Islet precursor cell (in vitro differentiated cells): Measurements from ENCODE around the gene AQP12A.

Source experiments
- DNase-seq: peaks from one replicate; pipeline ENCODE4 v3.0.0-alpha.2; 2018

The AQP12A gene

DNA sequence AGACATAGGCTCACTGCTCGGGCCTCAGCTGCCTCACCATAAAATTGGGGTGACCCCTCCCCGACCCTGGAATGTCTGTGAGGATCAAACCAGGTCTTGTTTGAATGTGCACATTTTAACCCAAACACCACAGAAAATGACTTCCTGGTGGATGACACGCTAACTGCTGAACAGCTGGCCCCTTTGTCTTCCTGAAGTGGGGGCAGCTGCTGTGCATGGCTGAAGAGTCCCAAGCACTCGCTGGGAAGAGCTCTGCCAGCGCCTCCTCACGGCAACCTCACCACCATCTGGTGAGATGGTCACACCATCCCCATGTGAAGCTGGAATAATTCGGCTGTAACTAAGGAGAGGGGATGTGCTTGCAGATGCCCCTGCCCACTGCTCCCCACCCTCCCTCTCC lies 34.0 kb downstream of the AQP12A start:
- no peak for DNase-seq

DNA sequence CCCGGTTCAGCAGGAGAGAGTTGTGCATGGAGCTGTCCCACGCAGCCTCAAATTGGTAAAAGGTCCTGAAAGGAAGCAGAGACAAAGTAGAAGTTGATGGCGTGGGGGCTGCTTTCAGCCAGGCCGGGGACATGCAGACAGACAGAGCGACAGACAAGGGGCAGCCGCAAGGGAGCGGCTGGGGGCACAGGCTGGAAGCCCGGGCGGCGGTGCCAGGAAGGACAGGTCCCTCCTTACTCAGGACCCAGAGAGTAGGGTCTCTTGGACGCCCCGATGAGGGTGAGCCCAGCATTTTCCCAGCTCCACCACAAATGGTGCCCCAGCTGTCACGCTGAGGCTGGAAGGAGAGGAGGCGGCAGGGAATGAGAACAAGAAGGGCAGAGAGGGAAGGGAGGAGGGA lies 35.2 kb downstream of the AQP12A start:
- DNase-seq = no peak

DNA sequence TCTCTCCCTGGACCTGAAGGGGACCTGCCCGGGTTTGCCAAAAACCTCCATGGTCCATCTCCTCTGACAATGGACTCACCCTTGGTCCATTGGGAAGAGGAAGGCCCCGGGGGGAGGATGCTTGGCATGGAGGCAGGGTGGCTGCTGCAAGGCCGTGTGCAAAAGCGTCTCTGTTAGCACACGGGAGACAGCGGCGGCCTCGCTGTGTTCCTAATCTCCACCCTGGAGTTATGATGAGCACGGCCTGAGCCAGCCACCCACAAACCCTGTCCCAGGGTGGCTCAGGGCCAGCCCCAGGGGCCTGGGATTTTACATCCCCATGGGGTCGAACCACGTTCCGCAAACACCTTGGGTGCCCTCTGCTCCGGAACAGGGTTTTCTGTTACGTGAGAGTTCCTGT lies 35.8 kb downstream of the AQP12A start:
- no peak for DNase-seq

DNA sequence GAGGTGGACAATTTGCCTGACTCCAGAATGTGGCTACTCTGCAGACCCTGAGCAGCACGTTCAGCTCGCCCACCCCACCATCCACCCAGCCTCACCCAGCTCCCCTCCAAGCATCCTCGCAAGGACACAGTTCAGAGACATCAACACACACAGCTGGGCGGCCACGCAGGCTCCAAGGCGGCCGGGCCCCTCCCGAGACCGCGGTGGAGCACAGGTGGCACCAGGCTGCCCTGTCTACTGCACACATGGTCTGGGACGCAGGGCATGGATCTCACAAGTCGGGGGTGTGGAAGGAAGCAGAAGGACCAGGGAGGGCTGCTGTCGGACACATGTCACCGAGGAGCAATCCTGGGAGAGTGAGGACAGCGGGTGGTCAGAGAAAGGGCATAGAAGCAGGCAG lies 36.2 kb downstream of the AQP12A start:
- DNase-seq = no peak

DNA sequence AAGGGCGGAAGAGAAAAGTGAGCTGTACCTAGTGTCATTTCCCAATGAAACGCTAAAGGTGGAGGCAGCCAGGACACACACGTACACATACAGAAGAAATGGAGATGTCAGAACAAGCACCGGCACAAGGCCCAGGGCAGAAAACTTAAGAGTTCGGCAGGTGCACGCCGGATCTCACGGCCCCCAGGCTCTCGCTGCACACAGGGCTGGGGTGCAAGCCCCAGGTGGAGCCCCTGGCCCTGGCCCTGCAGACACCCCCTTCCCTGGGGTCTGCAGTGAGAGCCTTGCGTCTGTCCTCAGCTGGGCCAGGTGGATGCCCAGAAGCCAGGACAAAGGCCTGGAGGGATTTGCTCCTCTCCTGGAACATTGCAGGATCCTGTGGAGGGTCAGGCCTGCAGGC lies 36.7 kb downstream of the AQP12A start:
- DNase-seq = no peak

DNA sequence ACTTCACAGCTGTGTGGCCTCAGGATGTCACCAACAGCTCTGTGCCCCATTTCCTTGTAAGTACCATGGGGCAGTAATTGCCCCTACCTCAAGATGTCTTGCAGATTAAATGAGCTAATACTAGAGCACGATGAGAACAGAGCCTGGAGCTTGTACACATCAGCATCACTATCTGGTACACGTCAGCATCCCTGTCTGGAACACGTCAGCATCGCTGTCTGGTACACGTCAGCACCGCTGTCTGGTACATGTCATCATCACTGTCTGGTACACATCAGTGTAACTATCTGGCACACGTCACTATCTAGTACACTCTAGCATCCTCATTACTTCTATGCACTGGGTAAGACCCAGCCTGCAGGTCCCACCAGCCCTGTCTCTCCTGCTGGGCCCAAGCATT lies 37.2 kb downstream of the AQP12A start:
- DNase-seq = peak; percentile 86

DNA sequence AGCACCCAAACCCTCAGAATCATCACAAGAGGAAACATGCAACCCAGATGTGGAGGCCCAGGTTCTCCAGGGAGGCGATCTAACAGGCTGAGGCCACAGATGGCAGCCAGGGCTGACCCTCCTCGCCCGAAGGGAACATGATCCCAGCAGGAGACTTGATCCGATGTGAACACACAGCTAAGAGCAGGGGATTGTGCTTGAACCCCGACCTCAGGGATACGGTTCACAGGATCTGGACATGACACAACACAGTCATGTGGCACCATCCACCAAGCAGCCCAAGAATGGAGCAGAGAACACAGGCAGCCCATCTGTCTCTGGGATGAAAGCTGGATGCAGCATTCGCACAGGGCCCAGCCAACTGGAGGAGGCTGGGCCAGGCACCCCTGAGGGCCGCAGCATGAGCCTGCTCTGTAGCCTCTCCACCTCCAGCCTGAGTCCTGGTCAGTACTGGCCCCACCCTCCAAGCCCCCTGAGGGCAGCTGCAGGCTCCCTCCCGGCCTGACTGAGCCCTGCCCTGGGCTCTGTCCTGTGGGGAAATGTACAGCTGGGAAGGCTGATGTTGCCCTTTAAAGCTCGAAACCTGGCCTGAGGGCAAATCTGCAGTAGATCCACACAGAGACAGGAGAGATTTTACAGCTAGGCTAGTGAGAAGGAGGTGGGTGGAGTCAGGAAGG lies 39.0 kb downstream of the AQP12A start:
- no peak for DNase-seq

DNA sequence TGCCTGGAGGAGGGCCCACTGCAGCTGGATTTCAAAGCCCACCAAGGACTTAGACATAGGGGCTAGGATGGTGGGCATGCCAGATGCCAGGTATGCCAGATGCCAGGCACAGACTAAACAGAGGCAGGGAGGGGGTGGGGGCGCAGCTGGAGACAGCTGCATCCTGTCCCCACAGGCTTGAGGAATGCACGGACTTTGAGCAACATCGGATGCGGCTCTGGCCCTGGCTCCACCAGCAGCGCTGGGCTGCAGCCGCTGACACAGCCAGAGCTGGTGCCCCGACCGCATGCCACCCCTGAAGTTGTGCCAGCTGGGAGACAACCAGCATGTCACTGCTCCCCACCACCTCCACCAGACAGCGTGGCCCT lies 39.5 kb downstream of the AQP12A start:
- no peak for DNase-seq

DNA sequence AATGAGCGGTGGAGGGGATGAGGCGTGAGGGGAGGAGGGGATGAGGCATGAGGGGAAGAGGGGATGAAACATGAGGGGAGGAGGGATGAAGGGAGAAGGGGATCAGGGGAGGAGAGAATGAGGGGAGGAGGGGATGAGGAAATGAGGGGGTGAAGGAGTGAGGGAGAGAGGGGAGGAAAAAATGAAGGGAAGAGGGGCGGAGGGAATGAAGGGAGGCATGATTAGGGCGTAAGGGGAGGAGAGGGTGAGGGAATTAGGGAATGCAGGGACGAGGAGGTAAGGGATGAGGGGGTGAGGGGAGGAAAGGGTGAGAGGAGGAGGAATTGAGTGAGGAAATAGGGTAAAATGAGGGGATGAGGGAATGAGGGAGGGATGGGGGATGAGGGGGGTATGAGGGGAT lies 40.5 kb downstream of the AQP12A start:
- no peak for DNase-seq

DNA sequence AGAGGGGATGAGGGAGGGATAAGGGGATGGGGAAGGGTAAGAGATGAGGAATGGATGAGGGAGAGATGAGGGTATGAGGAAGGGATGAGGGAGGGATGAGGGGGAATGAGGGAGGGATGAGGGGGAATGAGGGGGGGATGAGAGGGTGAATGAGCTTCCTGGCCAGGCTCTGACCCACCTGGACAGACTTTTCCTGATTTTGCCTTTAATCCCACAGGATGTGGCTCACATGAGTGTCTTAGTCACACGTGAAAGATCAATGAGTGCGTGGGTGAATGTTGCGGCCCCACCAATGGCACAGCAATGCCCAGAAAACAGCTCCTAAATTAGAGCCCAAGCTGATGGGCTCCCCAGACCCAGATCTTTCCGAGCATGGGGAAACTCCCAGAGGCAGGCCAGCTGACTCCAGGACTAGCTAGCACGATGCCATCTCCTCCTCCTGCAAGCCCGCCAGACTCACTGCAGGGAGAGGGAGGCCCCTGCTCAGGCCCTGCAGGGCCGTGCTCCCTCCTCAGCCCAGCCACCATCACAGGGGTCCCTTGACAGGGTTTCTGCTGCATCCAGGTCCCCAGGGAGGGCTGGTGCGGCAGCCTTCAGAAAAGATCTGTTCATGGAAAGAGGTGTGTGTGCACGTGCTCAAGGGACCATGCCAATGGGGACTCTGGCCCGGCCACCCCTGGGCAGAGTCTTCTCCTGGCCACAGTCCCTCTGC lies 41.4 kb downstream of the AQP12A start:
- DNase-seq = no peak

DNA sequence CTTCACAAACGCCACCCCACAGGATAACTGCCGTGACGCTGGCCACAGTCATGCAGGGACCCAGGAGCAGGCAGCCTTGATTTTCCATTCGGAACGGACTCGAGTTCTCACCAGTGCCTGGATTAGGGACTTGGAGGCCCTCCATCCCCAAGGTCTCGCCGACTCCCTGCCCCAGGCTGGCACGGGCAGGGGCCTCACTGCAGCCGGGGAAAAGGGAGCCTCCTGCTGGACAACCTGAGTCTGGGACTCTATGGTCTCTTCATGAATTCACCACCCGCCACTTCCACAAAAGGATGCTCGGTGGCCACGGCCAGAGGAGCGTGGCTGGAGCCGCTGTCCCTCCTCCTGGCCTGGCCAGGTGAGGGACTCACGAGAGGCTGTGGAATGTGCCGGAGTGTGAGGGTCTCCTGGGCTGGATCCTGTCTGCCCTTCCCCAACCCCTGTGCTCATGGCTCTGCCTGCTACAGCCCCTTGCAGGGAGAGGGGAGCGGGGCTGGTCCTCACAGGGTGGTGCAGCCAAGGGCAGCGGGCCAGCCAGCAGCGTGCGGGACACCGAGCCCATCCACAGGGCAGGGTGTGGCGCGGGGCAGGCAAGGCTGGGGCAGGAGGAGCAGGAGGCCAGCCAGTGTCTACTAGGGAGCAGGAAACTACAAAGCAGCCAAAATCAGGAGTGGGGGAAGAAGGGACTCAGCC lies 42.3 kb downstream of the AQP12A start:
- DNase-seq = no peak

DNA sequence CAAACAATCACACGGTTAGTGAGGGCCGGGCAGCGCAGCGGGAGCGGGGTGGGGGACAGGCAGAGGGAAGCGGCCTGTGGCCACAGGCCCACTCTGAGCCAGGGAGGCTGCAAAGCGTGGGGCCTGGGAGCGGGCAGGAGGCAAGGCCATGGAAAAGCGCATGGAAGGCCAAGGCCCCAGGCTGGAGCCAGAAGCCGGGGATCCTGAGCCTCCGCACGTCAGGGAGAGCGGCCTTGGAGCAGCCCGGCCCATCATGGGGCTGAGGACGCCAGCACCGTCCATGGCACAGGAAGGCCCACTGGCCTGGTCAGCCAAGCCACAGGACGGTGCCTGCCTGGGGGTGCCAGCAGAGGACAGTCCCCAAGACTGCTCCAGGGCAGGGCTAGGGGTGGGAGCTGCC lies 43.1 kb downstream of the AQP12A start:
- no peak for DNase-seq

DNA sequence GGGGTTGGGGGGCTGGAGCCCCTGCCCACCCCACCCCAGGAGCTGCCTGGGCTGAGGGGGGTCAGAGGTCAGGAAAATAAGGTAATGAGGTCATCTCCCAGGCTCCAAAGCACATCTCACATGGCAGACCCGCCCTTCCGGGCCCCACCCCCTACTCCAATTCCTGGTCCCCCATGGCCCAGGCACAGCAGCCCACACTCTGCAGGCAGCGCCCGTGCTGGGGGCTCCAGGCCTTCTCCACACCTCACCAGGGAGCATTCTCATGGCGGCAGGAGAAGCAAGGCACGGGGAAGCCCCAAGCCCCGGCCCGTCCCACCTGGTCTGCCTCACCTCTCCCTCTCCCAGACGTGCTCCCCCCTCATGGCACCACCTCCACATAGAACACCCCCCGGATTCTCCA lies 43.8 kb downstream of the AQP12A start:
- DNase-seq = no peak

DNA sequence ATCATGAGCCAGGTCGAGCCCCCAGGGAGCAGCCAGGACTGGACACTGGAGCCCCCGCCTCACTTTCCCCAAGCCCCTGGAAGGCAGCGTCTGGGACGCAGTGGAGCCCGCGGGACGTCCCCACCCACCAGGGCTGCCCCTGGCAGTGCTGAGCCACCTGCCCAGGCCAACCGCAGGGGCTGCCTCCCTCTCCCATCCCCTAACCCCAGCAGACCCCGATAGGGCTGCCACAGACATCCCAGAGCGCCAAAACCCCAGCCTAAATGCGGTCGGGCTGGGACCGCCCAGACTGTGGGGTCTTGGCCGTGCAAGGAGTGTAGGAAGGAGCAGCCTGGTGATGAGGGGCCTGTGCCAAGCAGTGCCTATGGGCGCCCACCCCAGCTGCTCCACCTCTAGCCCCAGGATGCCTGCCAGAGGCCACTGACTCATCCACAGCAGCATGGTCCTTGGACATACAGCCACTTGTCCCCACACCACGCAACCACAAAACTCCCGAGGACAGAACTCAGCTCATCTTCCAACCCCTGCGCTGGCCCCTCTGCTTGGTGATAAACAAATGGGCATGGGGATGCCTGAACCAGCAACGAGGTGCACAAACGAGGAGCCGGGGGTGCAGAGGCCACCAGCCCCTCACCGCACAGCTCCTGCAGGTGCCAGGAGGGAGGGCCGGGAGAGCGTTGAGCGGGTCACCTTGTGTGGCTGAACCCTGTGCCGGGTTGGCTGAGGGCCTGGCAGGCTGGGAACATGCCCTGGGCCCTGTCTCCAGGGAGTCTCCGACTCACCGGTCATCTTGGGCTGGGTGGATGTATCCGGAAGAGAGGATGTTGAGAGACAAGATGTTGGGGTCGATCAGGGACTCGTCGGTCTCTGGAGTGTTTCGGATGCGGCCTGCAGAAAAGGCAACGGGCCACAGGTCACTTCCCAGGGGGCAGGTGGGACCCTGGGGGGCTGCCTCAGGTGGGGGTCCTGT lies 44.9 kb downstream of the AQP12A start:
- DNase-seq = no peak

DNA sequence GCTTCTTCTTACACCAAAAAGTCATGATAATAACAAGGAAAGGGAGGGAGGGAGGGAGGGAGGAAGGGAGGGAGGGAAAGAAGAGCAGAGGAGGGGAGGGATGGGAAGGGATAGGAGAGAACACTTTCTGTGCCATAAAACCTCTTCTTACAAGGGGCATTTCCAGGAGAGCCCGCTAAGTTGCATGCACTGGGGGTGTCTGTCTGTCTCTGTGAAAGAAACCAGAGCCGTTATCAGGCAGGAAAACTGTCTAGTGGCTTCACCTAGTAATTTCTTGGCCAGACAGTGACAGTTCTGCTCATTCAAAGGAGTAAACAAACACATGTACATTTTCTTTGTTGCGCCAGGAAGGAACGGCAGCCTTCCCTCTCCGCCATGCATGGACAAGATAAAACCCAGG lies 45.8 kb downstream of the AQP12A start:
- peak; percentile 64 for DNase-seq

DNA sequence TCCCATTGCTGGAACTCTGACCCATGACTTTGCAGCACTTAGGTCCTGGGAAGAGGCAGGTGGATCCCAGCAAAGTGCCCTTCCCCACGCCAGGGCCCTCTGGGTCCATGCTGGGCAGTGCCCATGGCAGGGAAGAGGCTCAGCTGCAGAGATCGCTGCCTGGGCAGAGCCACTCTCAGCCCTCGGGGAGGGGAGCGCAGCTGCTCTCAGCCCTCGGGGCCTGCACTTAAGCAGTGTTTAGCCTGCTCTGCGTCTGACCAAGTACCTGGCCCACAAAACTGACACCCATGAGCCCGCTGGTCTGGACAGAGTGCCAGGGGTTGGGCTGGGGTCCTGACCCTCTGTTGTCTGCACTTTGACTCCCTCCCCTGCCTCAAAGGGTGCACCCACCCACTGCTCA lies 46.3 kb downstream of the AQP12A start:
- no peak for DNase-seq

DNA sequence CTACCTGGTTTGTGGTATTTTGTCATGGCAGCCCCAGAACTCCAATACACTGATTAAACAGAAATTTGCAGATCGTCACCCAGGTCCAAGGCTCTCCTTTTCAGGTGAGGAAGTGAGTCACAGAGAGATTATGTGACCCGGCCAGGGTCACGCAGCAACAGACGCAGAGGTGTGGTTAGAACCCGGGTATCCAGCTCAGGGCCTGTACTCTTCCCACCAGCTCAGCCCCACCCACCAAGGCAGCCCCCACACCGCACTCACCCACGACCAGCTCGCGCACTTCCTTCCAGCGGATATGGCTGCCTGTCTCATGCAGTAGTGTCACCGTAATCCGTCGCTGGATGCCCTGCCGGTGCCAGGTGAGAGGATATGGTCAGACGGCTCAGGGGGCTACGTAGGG lies 48.1 kb downstream of the AQP12A start:
- DNase-seq = no peak

DNA sequence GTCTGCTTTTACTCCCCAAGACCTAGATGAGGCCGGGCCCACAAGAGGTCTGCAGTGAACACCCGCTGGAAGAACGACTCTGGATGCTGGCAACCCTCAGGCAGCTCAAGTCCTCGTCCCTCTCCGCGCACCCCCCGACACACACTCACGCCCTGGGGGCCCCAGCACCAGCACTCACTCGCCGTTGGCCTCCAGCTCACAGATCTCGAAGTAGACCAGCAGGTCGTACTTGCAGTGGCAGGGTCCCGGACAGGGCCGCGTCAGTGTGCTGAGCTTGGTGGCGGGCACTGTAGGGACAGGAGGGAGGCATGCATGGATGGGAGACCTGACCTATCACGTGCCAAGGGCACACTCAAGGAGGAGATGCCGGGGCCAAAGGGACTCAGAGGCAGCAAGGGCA lies 49.4 kb downstream of the AQP12A start:
- DNase-seq = no peak

DNA sequence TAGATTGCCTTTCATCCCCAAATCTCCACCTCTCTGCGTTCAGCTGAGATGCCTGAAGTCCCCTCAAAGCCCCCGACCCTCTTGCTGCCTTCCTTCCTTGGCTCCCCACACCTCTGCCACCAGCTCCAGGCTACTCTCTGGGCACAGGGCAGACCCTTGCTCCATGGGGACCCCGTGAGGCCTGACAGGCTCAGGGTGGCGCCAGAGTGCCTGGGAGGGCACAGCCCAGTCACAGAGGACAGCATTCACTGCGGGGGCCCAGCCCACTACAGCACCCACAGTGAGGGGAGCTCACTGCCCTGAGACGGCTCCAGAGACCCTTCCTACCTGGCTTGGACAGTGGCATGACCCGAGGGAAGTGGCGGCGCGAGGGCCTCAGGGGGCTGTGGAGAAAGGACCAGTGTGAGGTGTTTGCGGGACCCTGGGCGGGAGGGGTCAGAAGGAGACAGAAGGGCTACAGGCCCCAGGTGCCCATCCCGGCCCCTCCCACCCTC lies 51.0 kb downstream of the AQP12A start:
- DNase-seq = no peak

DNA sequence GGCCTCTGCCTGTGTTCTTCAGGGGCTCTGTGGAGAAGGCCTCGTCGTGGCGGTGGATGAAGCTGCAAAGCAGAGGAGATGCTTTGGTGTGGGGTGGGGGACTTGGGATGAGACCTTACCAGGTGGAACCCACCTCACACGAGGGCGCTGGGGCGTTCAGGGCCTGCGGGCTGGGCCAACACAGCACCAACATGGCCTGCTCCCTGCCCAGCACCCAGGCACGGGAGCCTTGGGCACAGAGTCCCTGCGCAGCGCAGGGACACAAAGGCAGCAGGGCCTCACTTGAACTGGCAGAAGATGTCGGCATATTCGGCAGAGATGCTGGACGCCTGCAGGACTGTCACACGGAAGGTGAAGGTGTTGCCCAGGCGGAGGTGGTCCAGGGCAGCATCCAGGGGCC lies 53.8 kb downstream of the AQP12A start:
- no peak for DNase-seq

DNA sequence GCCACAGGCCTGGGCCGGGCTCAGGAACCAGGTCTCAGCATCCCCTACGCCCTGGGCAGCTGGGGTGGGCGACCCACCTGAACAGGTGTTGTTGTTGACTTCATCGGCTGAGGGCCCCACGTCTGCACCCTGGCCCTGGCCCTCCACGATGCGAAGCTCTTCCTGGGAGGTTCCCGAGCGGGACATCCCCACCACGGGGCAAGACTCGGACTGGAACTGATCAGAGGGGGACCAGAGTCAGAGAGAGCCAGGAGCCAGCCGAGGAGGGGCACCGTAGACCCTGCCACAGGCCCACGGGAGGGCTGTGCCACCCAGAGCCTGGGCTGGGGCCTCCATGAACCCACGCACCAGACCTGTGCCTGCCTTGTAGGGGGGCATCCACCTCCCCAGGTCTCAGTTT lies 54.3 kb downstream of the AQP12A start:
- DNase-seq = no peak

DNA sequence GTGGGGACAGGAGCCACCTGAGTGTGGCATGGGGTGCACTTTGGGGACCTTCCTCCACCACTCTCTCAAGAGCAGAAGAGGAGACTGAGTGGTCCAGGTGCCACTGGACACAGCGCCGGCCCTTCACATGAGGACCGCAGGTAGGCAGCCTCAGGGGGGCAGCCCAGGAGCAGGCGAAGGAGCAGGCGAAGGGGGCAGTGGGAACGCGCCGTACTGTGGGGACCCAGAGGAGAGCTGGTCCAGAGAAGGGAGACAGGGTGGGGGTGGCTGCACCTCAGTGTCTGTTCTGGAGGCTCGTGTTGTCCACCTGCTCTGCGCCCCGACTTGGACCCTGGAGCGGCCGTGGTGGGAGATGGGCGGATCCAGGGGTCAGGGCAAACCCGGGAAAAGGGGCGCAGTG lies 55.0 kb downstream of the AQP12A start:
- no peak for DNase-seq

DNA sequence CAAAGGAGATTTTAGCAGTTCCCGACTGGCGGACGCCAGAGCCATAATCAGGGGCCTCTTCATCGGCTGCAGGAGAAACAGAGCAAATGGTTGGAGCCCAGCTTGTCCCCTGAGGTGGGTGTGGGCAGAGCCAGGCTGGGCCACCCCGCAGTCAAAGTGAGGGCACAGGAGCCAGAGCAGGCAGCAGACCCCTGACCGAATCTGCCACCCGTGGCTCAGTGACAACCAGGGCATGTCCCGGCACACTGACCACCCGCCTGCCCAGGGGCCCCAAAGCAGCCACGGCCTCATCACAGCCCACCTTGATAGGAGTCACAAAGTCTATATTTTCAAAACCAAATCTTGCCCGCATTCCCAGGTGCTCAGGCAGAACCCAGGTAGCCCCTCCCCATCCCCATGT lies 55.6 kb downstream of the AQP12A start:
- DNase-seq = no peak
